ENCODE results near the gene DHFR2.
"Not testable (repeated sequence)": the region's sequence is repeated elsewhere in the genome, so short reads cannot be mapped to it uniquely, and the experiment has no call there.

- not testable (repeated sequence) for TF ChIP-seq POLR2A, POLR2AphosphoS5 (IDR thresholded peaks at IDR 0.05; ENCODE audit: low read depth, low read length)
Observed at GRCh38 chr3:94044100-94044936, 18.4 kb downstream of the DHFR2 start.

Data from GM12892 (cell line).